Coronary artery (tissue), 2 donors: ENCODE results near the gene TMEM250.
A peak's percentile ranks its signal among the peaks of the same experiment; 100 is the strongest.

Source experiments
- DNase-seq: peaks from one replicate; pipeline ENCODE4 v3.0.0-alpha.2; 2017; ENCODE audit warnings: low spot score
- H3K27ac ChIP-seq, 2 donors: fragments of 200-600 bp; sonication (generic); one replicate each; pipeline ENCODE4 v1.5.1; 2016 to 2019
- H3K4me3 ChIP-seq: fragments of 200-600 bp; sonication (generic); 2 replicates; pipeline ENCODE4 v1.5.1; 2016; ENCODE audit warnings: mild to moderate bottlenecking, moderate library complexity
- TF ChIP-seq, protein P1 (sequence below): fragments of 200-600 bp; sonication (generic); IDR thresholded peaks from one replicate; pipeline ENCODE4 v1.5.1; 2019; ENCODE audit warnings: antibody characterized with exemption

The TMEM250 gene

GRCh38 chr9:136098844-136099243, 19.8 kb downstream of the TMEM250 start:
- no peak for DNase-seq
- no peak overlapping the region for H3K4me3 ChIP-seq
- TF ChIP-seq, protein P1, sequence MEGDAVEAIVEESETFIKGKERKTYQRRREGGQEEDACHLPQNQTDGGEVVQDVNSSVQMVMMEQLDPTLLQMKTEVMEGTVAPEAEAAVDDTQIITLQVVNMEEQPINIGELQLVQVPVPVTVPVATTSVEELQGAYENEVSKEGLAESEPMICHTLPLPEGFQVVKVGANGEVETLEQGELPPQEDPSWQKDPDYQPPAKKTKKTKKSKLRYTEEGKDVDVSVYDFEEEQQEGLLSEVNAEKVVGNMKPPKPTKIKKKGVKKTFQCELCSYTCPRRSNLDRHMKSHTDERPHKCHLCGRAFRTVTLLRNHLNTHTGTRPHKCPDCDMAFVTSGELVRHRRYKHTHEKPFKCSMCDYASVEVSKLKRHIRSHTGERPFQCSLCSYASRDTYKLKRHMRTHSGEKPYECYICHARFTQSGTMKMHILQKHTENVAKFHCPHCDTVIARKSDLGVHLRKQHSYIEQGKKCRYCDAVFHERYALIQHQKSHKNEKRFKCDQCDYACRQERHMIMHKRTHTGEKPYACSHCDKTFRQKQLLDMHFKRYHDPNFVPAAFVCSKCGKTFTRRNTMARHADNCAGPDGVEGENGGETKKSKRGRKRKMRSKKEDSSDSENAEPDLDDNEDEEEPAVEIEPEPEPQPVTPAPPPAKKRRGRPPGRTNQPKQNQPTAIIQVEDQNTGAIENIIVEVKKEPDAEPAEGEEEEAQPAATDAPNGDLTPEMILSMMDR: no peak
- H3K27ac ChIP-seq: no peak overlapping the region

DNA sequence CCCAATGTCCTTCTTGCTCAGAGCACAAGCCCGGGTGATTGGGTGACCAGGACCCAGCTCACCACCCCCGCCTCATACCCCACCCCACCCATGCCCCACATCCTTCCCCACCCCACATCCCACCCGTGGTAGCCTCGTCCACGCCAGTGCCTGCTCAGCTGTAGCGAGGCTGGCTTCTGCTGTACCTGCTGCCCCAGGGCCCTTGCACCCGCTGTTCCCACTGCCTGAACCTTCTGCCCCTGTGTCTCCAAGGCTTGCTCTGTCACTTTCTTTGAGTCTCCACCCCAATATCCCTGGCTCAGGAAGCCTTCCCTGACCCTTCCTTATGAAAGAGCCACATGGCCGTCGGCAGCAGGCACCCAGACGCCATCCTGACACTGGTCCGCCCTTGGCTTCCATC, 20.5 kb downstream of the TMEM250 start:
- DNase-seq: no peak
- Histone ChIP-seq H3K4me3 (no peak overlapping the region), H3K27ac (no peak overlapping the region)
- TF ChIP-seq, protein P1: no peak

- TF ChIP-seq, protein P1: no peak
- no peak for DNase-seq
- peak overlapping the region in 1 of 2 donors; percentile 96 for H3K27ac ChIP-seq
- peak overlapping the region; percentile 98 for H3K4me3 ChIP-seq
Observed at GRCh38 chr9:136096505-136097001, 22.1 kb downstream of the TMEM250 start.

DNA sequence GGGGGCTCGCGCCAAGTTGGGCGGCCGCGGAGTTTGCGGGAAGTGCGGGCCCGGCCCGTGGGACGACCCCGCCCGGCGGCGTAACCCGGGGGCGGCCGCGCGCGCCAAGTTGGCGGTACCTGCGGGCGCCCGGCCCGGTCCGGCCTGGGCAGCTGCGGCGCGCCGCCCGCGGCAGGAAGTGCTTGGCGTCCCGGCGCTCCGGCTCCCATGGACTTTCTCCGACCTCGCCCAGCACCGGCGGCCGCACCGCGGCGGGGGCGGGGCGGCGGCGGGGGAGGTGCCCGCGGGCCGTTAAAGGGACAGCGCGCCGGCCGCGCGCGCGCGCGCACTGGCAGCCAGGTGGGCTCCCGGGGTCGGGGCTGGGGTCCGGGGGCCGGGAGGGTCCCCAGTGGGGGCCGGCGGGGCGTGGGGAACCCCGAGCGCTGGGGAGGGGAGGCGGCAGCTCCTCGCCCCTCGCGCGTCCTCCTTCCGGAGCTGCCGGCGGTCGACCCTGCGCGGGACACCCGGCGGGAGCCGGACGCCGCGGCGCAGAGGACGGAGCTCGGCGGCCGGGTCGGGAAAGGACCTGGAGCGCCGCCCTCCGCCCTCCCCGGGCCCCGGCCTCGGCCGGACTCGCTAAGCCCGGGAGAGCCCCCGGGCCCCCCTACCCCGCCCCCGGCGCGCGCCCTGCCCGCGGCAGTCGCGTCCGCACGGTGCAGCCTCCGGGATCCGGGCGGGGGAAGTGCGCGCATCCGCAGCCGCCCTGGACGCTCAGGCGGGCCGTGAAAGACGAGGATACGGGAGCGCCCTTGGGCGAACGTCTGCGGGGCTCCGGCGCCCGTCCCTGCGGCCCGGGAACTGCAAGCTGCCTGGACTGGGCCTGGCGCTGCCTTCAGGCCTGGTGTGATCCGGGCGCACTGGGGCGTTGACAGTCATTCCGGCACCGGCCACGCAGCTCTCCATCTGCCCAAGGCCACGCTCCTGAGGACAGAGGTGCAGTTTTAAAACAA, 23.3 kb downstream of the TMEM250 start, which contains the start of gene NACC2:
Gene NACC2, minus strand, starts transcription at position 220 of the 989 bp plus-strand sequence. CDS start 44,768 bp downstream, outside the sequence.
- no peak for DNase-seq
- peak within 1 kb of the TSS; percentile 98 for H3K4me3 ChIP-seq
- TF ChIP-seq, protein P1: no peak
- H3K27ac ChIP-seq: peak within 1 kb of the TSS; percentile 95 to 96

DNA sequence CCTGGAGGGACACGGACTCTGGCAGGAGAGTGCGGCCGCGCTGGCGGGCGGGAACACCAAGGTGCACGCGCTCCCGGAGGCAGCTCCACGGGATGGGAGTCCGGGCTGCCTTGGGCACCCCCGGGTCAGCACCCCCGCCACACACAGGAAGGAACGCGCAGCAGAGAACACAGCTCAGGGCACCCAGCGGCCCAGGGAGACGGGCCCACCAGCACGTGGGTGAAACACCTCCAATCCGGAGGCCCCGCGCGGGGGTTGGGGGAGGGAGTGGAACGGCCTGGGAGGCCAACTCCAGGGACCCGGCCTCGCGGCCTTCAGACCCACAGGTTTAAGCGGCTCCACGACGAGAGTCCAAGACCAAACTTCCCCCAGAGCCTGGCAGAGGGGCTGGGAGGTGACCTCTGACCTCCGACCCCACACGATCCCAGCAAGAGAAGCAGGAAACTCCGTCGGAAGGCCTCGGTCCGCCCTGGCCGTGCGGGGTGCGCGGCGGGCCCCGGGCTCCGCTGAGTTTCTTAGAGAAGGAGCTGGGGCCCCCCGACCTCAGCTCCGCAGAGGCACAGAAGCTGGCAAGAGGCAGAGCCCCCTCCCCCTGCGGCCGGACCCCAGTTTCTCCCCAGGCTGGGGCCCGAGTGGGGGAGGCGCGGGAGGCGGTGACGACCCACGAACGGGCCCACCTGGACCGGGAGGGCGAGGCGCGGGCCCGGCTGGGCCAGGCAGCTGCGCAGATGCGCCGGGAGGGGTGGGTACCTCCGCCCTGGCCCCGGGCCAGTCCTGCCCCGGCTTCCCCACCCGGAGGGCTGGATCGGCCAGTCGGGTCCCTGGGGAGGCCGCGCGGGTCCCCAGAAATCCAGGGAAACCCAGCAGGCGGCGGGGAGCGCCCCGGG, 24.4 kb downstream of the TMEM250 start:
- TF ChIP-seq, protein P1: no peak
- DNase-seq: peak; percentile 92
- H3K4me3 ChIP-seq: peak overlapping the region; percentile 98
- peak overlapping the region; percentile 92 to 96 for H3K27ac ChIP-seq

DNA sequence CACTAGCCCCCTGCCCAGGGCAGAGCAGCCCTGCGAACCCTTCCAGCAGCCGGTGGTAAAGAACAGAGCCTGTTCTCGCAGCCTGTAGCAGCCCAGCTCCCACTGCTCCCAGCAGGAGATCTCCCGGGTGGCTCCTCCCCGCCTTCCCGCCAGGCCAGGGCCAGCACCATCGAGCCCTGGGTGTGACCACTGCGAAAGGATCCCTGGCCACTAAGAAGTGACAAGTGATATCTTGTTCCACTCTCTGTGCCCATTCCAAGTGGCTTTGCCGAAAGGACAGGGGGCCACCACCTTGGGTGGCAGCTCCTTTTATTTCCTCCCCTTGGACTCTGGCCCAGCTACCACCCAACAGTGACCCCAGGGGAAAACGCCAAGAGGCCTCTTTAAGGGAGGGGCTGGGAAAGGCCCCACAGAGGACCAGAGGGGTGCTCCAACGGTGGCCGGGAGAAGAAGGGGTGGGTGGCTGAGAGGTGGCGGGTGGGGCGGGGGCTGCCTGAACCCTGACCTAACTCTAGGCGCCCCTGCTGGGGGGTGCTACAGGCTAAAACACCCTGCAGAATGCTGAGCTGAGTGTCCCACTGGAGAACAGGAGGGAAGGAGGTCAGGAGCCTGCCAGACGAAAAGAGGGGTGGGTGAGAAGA, 25.2 kb downstream of the TMEM250 start:
- Histone ChIP-seq H3K27ac (peak overlapping the region; percentile 92 to 96), H3K4me3 (peak overlapping the region; percentile 98)
- no peak for DNase-seq
- TF ChIP-seq, protein P1: no peak
